ENCODE measurements around the gene SLC26A4.

SLC26A4 gene

GRCh38 chr7:107712025-107712424 is 51.4 kb downstream of the SLC26A4 start:
- TF ChIP-seq CTCF (IDR thresholded peaks at IDR 0.05; ENCODE audit: low read depth, low read length, missing control alignments) = no peak
- no peak for DNase-seq (ENCODE audit: extremely low read depth, low read depth)
- no peak overlapping the region for H3K4me3 ChIP-seq (replicated peaks; ENCODE audit: low read depth, low read length)

GRCh38 chr7:107712896-107713295 is 52.3 kb downstream of the SLC26A4 start:
- TF ChIP-seq CTCF (IDR thresholded peaks at IDR 0.05; ENCODE audit: low read depth, low read length, missing control alignments) = no peak
- H3K4me3 ChIP-seq (replicated peaks; ENCODE audit: low read depth, low read length) = no peak overlapping the region
- DNase-seq (ENCODE audit: extremely low read depth, low read depth) = no peak

- no peak overlapping the region for H3K4me3 ChIP-seq (replicated peaks; ENCODE audit: low read depth, low read length)
- no peak for DNase-seq (ENCODE audit: extremely low read depth, low read depth)
- no peak for TF ChIP-seq CTCF (IDR thresholded peaks at IDR 0.05; ENCODE audit: low read depth, low read length, missing control alignments)
Measured at GRCh38 chr7:107715531-107715930, 54.9 kb downstream of the SLC26A4 start.

GRCh38 chr7:107718456-107719193 is 58.0 kb downstream of the SLC26A4 start:
- no peak overlapping the region for H3K4me3 ChIP-seq (replicated peaks; ENCODE audit: low read depth, low read length)
- no peak for TF ChIP-seq CTCF (IDR thresholded peaks at IDR 0.05; ENCODE audit: low read depth, low read length, missing control alignments)
- DNase-seq (ENCODE audit: extremely low read depth, low read depth) = no peak

GRCh38 chr7:107721286-107721685 is 60.7 kb downstream of the SLC26A4 start:
- no peak overlapping the region for H3K4me3 ChIP-seq (replicated peaks; ENCODE audit: low read depth, low read length)
- no peak for TF ChIP-seq CTCF (IDR thresholded peaks at IDR 0.05; ENCODE audit: low read depth, low read length, missing control alignments)
- no peak for DNase-seq (ENCODE audit: extremely low read depth, low read depth)

GRCh38 chr7:107723255-107723654 is 62.6 kb downstream of the SLC26A4 start:
- TF ChIP-seq CTCF (IDR thresholded peaks at IDR 0.05; ENCODE audit: low read depth, low read length, missing control alignments) = no peak
- no peak overlapping the region for H3K4me3 ChIP-seq (replicated peaks; ENCODE audit: low read depth, low read length)
- no peak for DNase-seq (ENCODE audit: extremely low read depth, low read depth)
